Effector CD8-positive, alpha-beta T cell (primary cell): ENCODE results near the gene MOXD1.

Experiments
- DNase-seq: peaks from one replicate; lab custom pipeline; 2025; lab: John Stamatoyannopoulos, UW
- total RNA-seq, 4 experiments: gene quantifications; one replicate each; lab custom pipeline; 2026; lab: John Stamatoyannopoulos, UW

MOXD1 gene
- total RNA-seq, result 0 to 1.3 (median 0.23) reads per million in 4 experiments

GRCh38 chr6:132400883-132401617 is at the start of gene MOXD1:
MOXD1 (minus strand) TSS chr6:132401475; CDS start chr6:132401426, 49 bp downstream.
- no peak for DNase-seq

DNA sequence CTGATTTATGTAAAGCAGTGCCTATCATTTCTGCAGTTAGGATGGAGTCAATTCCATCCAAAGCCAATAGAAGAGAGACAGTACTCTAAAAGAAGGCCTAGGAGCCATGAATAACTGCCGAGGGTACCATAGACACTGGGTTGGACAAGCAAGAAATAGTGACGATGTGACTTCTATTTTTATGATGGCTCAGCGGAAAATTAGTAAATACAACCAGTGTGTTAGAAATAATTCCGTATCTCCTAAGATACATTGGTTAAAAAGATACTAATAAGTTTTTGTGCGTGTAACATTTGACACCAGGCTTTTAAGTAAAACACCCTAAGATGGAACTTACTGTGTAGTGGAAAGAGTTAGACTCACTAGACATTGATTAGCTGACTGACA is 45.6 kb upstream of the MOXD1 start:
- DNase-seq, result no peak

GRCh38 chr6:132446141-132446854 is 45.0 kb upstream of the MOXD1 start:
- DNase-seq, result no peak

- DNase-seq, result no peak
Observed at GRCh38 chr6:132445201-132445951, 44.1 kb upstream of the MOXD1 start.

DNA sequence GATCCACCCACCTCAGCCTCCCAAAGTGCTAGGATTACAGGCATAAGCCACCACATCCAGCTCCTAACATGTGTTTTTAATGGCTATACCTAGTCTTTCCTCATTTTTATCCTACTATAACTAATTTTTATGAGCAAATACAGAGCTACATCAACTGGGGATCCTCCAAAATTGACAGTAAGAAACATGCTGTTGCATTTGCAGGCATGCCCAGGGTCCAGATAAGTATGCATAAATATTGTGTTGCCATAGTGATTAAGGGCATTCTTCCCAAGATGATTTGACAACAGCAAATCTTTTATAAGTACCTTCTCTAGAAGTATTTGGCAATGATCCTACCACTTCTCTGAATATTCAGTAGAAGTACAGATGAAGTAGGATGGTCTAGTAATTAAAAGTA is 41.9 kb upstream of the MOXD1 start:
- no peak for DNase-seq

DNA sequence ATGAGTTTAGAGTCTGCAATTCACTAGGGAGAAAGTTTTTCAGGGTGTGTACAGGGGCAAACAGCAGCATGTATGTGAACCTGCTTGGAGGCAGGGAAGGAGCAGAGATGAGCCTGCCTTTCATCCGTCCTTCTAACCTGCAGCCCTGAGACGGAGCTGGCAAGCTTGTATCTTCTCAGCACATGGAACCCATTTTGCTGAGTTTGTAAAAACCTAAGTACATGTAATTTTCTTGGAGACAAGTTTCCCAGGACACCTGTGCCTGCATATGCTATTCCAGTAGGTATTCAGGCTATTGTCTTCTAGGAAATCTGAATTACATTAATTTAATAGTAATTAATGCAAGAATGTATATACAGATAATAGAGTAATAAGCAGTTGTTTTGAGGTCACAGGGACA is 28.8 kb upstream of the MOXD1 start:
- DNase-seq, result no peak

- no peak for DNase-seq
Observed at GRCh38 chr6:132425176-132425575, 23.9 kb upstream of the MOXD1 start.

DNA sequence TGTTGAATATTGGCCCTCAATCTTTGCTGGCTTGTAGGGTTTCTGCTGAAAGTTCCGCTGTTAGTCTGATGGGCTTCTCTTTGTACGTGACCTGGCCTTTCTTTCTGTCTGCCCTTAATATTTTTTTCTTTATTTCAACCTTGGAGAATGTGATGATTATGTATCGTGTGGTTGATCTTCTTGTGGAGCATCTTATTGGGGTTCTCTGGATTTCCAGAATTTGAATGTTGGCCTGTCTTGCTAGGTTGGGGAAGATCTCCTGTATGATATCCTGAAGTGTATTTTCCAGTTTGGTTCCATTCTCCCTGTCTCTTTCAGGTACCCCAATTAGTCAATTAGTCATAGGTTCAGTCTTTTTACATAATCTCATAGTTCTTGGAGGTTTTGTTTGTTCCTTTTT is 22.6 kb upstream of the MOXD1 start:
- DNase-seq, result no peak

GRCh38 chr6:132418235-132418965 is 17.1 kb upstream of the MOXD1 start:
- no peak for DNase-seq

GRCh38 chr6:132414761-132415160 is 13.5 kb upstream of the MOXD1 start:
- no peak for DNase-seq

- no peak for DNase-seq
Observed at GRCh38 chr6:132414322-132414721, 13.0 kb upstream of the MOXD1 start.

DNA sequence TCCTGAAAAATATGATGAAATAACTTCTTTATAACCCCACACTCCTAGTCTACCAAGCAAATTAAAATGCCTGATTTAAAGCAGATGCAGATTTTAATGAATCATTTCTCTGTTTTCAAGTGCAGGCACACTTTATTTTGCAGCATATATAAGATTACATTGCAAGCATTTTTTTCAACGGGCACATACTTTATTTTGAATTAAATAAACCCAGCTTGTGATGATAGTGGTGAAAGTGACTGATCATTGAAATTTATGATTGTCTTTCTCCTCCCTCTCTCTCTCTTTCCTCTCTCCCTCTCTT is 12.2 kb upstream of the MOXD1 start:
- DNase-seq, result no peak

GRCh38 chr6:132412656-132413498 is 11.6 kb upstream of the MOXD1 start:
- no peak for DNase-seq

- DNase-seq, result no peak
Observed at GRCh38 chr6:132411296-132411695, 10.0 kb upstream of the MOXD1 start.

DNA sequence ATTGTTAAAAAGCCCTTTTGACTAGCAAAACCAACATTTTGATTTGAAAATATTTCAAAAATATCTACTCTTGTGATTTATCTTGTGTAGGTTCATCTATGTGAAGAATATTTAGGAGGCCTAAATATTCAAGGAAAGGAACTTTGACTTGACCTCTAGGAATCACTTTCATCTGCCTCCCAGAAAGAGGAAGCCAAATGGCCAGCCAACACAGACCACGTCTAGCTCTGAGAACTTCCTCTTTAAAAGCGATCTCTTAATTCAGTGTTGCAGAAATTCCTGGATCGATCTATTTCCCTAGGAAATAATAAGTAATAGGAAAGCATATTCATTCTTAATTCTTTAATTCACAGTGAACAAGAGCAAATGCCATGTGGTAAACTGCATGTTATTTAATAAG is 9.6 kb upstream of the MOXD1 start:
- no peak for DNase-seq

DNA sequence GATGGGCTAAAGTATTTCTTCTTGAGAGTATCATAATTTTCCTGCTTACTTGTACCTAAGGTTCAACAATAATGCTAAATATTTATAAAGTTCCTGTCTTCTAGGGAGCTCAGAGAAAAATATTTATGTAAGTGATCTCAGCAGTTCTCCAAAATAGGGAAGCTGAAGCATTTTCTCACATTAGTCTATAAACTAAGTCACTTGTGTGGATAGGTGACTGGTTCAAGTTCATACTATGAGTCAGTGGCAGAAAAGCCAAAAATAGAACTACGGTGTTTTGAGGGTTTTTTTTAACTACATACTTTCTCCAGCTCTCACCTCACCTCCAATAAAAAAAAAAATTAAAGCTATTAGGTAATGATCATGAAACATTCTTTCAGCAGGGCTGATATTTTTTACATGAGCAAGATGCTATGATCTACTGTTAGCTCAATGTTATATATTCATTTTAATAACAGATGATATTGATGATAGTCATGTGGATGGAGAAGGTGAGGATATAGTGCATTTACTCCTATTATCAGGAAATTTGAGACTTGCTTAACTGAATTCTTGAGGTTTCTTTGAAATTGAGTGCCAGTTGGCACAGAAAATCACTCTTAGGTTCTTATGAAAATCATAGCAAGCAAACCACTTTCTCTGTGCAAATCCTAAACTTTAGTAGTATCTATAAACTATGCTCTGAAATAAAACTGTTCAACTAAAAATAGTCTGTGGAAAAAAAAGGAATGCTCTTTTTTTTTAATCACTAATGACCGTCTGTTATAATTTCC is 4.1 kb upstream of the MOXD1 start:
- DNase-seq, result no peak

DNA sequence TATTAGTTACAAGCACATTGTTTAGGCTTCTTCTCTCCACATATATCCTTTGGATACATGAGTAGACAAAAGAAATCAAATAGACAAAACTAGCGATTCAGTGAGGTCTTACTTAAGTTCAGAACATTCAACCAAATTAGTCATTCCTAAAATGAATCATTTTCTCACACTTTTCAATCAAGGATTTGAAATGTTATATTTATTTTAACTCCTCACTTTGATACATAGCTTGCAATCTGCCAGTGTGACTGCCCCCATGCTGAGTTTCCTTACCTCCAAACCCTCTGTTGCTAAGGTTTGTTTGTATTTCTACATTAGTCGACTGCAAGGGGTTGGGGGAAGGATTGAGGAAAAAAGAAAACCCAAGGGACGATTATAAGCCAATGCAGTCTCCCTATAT is 3.5 kb upstream of the MOXD1 start:
- DNase-seq, result no peak

DNA sequence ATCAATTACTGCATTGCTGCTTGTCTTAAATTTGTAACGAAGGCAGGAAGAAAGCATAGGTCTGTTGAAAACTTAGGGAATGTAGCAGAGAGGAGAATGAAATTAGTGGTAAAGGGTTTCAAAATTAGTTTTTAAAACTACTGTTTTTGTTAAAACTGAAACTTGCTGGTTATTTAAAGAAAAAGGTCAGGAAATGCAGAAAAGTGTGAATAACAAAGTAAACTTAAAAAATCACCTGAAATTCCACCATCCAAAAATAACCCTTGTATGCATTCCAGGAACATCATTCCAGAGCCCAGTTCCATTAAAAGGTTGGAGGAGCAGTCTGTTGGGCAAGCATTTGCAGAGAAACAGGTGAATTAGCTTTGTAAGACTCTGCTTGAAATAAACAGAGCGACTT is 3.1 kb upstream of the MOXD1 start:
- DNase-seq, result no peak

- DNase-seq, result no peak
Observed at GRCh38 chr6:132401618-132402285, 477 bp upstream of the MOXD1 start.

GRCh38 chr6:132400555-132400882 is 756 bp downstream of the MOXD1 start:
- DNase-seq, result no peak
